ENCODE results near the gene SP110.

DNA sequence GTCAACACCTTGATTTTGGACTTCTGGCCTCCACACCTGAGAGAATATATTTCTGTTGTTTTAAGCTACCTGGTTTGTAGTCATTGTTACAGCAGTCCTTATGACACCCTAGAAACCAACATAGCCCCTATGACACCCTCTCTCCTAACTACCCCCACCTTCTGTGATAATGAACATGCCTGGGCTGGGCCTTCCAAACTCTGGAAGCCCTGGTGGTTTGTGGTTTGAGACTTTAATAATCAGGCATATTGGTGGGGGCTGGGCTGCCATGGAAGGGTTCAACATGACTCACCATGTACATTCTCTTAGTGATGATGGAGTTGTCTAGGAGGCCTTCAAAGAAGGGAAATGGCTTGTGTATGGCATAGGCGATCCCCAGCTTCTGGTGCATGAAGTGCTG is 3.3 kb downstream of the SP110 start:
- TF ChIP-seq, protein P1, sequence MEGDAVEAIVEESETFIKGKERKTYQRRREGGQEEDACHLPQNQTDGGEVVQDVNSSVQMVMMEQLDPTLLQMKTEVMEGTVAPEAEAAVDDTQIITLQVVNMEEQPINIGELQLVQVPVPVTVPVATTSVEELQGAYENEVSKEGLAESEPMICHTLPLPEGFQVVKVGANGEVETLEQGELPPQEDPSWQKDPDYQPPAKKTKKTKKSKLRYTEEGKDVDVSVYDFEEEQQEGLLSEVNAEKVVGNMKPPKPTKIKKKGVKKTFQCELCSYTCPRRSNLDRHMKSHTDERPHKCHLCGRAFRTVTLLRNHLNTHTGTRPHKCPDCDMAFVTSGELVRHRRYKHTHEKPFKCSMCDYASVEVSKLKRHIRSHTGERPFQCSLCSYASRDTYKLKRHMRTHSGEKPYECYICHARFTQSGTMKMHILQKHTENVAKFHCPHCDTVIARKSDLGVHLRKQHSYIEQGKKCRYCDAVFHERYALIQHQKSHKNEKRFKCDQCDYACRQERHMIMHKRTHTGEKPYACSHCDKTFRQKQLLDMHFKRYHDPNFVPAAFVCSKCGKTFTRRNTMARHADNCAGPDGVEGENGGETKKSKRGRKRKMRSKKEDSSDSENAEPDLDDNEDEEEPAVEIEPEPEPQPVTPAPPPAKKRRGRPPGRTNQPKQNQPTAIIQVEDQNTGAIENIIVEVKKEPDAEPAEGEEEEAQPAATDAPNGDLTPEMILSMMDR (IDR thresholded peaks at IDR 0.05; ENCODE audit: insufficient read depth, low read depth, low read length), result no peak
- no peak for TF ChIP-seq EZH2 (IDR thresholded peaks at IDR 0.05; ENCODE audit: insufficient read depth, low read length)

All from astrocyte (in vitro differentiated cells and primary cell).